NCI-H1417 (cell line): ENCODE data around the gene MLXIPL.
"Not testable (repeated sequence)": the region's sequence is repeated elsewhere in the genome, so short reads cannot be mapped to it uniquely, and the experiment has no call there.

ENCODE experiments used
- DNase-seq, 3 experiments: peaks; one replicate each; lab custom pipeline; 2025; lab: John Stamatoyannopoulos, UW

Gene MLXIPL

DNA sequence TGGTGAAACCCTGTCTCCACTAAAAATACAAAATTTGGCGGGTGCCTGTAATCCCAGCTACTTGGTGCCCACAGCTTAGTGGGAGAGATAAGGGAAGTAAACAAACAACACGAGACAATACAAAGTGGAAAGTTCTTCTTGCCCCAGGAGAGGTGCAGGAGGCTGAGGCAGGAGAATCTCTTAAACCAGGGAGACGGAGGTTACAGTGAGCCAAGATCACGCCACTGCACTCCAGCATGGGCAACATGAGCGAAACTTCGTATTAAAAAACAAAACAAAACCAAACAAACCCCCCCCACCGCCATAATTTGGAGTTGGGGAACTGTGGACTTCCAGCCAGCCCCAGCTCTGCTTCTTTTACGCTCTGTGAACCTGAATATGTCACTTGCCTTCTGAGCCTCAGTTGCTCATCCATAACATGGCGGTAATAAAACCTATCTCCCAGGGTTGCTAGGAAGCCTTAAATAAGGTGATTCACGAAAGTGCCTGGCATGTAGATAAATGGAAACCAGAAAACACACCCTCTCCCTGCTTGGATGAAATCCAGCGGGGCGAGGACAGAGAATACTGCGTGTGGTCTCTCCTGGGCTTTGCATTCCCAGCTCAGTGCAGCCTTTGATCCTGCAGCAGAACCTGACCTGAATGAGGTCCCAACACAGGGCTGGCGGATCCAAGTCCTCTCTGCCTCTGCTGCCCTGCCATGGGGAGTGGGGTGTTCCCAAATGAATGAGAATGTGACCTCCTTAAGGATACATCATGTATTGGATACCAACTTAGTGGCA is 10.2 kb downstream of the MLXIPL start:
- no peak for DNase-seq

DNA sequence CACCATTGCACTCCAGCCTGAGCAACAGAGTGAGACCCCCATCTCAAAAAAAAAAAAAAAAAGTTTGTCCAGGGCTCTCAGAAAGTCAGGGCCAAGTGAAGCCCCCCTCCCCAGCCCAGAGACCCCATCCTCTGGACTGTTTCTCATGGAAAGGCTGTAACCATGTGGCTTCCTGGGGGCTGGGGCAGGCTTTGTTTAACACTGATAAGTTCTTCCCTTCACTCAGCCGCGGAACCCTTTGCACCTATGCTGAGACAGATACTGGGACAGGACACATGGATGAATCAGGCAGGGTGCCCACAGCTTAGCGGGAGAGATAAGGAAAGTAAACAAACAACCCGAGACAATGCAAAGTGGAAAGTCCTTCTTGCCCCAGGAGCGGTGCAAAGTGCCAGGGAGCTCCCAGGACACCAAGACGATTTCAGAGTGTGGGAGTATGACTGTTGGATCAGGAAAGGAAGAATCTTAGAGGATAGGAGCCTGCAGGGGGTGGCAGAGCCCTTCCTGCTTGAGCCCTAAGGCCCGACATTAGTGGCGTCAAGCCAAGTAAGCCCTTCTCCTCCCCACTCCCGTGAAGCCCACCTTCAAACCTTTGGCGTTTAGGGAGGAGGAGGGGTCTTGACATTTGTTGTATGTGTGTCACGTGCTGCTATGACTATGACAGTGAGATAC is 11.6 kb downstream of the MLXIPL start:
- DNase-seq, result no peak

DNA sequence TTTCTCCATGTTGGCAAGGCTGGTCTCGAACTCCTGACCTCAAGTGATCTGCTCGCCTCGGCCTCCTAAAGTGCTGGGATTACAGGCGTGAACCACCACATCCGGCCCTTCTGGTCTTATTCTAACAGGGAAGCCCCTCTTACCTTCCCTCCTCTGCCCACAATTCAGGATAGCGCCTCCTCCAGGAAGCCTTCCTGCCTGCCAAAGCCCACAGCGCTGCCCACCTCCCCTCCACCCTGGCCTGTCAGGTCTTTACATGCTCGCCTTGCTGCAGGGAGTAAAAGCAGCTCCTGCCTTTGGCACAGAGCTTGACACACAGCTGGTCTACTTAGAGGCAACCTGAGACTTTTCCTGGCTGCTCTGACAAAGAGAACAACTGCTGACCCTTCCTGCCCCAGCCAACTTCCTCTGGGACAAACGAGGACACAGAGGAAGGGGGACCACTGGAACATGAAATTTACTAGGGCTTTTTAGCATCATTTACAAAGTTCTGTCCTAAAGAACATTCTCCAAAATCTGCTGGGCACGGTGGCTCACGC is 13.2 kb downstream of the MLXIPL start:
- DNase-seq, result no peak

DNA sequence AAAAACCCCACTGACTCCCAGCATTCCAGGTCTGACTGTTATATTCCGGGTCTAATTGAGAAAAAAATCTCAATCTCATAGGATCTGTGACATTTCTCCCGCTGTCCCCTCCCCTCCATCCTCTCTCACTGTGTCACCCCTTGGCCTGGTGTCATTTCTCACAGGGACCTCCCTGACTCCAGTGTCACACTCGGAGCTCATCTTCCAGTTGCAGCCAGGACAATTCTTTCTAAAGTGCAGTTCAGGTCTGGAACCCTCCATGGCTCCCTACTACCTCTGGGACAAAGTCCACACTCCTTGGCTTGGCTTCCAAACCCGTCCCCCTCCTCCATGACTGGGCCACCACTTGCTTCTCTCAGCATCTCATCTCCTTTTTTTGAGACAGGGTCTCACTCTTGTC is 14.2 kb downstream of the MLXIPL start:
- DNase-seq, result no peak

DNA sequence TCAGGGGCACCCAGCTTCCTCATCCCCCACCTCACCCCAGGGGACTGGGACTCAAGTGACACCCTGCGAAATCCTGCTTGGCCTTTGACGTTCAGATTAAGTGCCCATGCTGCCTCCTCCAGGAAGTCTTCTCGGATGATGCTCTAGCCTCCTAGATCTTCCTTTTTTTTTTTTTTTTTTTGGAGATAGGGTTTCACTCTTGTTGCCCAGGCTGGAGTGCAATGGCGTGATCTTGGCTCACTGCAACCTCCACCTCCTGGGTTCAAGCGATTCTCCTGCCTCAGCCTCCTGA is 16.7 kb downstream of the MLXIPL start:
- DNase-seq, result not testable (repeated sequence)

DNA sequence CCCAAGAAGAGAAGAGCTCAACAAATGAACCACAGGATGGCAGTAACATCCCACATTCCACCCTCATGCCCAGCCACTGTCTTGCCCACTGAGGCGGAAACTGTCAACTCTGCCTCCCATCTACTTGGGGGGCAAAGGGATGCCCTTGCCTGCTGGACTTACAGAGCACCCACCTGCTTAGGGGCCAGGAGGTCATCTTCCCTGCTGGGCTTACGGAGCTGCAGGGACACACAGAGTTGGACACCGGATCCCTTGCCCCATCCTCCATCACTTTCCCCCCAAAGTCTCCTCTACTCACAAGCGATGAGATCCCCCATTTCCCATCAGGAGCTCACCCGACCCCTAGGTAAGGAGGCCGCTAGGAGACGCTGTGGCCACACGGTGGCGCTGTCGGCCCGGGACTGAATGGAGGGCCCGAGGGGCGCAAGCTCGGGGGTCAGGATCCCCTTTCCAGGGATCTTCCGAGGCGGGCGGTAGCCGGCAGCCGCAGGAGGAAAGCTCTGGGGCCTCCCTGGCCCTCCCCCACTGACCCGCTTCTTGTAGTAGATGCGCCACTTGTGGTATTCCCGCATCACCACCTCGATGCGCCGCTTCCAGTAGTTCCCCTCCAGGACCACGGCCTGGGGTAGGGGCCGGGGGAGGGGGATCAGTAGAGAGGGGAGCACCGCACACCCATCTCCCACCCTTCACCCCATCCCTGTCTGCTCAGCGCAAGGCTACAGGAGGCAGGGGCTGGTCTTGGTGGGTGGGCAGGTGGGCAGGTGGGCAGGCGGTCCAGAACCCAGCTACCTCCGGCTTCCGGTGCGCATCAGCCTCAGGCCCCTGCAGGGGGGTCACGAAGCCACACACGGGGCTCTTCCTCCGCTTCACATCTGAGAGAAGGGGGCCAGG is 17.3 kb downstream of the MLXIPL start:
- DNase-seq, result peak; percentile 38 to 72 (median 50)

DNA sequence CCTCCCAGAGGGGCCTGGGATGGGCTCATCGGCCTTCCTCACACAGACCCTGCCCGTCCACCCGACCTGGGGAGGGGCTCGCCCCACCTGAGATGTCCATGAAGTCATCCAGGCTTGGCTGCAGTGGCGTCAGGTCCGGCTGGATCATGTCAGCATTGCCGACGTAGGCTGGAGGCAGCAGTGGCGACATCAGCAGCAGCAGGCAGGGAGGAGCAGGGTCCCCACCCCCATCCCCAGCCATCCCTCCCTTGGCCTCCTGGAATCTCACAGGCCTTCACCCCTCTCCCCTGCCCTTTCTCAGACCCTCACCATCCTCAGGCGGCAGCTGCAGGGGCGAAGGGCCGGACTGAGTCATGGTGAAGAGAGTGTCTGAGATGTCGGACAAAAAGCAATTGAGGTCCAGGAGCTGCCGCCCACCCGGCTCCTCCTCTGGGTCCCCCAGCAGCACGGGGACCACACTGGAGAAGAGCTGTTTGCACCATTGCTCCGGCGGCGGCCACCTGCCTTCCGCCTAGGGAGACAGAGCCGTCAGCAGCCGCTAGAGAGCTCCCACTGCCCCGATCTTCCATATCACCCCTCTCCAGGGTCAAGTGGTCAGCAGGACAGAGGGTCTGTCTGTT is 18.6 kb downstream of the MLXIPL start:
- no peak for DNase-seq

DNA sequence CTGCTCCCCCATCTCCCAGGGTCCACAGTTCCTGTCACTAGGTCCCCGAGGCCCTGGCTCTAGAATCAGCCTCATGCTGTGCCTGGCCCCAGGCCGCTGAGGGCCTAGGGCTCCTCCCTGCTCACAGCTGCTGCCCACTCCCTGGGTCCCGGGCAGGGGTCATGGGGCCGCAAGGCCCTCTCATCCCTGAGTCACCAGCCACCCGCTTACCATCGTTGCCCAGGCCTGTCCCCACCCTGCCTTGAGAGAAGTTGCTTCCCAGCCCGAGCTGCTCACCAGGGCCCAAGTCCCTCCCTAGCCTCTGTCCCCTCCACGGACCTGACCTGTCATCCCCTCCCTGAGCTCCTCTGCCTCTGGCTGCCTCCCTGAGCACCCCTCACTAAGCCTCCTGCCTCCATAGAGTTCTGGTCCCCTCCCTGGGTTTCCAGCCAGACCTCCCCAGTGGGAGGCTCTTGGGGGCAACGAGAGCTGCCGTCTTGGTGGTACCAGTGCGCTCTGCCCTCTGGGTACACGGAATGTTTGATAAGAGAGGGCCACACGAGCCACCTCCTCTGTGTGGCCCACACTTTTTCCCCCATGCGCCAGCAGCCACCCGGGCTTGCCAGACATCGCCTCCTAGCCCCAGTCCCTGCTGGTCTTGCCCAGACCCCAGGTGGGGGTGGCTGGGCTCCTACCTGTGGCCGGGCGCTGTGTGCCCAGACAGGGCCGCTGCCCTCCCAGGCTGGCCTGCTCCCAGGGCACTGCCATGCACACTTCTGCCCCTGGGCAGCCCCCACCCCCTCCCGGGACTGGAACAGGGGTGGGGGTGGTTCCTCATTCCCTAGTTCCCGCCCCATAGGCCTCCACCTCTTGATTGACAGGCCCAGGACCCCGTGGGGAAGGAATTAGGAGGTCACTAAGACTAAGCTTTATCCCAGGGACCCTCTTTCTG is 21.3 kb downstream of the MLXIPL start:
- no peak for DNase-seq

DNA sequence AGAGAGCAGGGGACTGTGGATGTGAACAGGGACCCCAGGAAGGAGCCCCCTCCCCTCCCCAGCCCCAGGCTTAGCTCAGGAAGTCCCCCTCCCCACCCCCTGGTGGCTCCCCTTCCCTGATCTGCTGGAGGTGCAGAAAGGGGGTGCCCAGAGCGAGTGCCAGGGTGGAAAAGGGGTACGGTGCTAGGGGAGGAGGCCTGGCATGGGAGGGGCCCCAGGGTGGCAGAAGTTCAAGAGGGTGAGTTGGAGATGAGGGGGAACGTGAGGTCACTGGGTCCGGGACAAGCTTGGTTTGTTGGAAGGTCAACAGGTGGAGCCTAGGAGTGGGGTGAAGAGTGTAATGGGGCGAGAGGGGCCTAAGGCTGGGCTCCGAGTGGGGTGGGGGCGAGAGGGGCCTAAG is 24.4 kb downstream of the MLXIPL start:
- DNase-seq, result no peak

DNA sequence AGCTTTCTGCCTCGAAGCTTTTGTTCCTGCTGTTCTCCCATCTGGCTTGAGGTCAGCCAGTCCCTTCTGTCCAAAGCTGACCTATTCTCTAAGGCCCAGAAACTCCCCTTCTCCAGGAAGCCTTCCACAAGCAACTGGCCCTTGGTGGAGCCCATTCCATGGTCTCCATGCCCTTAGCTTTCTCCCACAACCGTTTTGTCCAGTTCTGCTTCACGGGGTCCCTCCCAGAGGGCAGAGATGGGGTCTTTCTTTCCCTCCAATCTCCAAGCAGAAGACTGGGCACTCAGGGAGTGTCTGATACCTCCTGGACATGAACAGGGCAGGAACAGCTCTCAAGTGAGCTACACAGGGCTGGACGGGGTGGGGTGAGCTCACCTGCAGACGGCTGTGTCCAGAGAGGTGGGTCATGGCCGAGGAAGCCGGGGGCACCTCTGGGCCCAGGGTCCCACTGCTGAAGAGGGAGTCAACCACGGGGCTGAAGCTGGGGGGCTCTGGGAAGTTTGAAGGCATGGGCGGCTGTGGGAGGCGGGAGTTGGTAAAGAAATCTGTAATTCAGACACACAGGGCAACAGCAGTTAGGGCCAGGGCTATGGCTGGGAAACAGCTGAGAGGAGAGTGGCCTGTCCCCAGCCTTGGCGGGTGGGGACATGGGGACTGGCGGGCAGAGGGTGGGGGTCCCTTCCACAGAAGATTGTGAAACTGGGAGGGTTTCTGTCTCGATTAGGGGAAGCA is 25.0 kb downstream of the MLXIPL start:
- no peak for DNase-seq

DNA sequence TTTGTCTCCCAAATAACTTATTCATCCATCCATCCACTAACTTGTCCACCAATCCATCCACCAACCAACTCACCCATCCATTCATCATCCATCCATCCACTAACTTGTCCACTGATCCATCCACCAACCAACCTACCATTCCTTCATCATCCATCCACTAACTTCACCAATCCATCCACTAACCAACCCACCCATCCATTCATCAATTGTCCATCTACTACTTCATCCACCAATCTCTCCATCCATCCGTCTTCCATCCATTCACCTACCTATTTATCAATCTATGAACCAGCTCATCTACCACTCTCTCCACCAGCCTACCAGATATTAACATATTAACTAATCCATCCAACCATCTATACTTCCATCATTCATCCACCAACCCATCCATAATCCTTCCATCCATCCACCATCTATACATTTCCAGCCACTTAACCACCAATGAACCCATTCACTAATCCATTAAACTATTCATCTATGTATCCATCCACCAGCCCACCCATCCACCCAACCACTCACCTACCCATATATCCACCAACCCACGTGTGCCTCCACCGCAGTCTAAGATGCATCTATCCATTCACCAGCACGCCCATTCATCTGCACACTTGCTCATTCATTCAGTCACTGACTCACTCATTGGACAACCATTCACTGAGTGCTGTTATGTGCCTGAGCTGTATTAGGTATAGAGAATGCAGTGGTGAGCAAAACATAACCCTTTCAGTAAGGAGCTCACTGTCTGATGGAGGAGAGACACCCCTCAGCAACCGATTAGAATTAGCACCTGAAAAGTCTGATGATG is 26.1 kb downstream of the MLXIPL start:
- DNase-seq, result no peak

DNA sequence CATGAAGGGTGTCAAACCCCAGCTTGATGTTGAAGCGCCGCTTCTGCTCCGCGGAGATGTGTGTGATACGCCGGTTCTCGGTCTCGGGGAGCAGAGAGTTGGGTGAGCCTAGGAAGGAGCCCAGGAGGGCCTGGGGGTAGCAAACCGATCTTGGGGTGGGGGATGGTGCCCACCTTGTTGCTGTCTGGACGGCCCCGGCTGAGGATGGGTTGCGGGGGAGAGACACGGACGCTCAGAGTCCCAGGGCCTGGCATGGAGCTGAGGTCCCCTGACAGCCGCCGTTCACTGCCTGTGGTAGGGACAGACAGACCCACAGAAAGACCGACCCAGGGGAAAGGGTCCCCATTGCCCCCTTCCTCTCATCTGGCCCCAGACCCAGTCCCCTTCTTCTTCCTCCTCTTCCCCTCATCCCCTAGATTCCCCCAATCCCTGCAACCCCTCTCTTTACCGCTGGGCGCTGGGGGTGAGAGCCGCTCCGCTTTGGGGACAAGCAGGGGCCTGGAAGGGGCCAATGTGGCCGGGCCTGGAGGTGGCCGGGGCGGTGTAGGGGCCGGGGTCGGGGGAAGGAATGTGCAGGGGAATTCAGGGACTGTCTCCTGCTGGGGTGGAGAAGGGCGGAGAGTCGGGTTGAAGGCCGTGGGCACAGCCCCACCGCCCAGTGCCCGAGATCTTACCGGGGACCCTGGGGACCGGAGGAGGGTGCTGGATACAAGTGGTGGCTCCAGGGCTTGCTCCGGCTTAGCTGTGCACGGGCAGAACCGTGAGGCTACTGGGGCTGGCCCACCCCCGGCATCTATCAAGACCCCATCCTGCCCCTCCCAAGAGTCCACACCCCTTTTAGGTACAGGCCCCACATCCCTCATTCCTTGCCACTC is 27.9 kb downstream of the MLXIPL start:
- DNase-seq, result no peak

DNA sequence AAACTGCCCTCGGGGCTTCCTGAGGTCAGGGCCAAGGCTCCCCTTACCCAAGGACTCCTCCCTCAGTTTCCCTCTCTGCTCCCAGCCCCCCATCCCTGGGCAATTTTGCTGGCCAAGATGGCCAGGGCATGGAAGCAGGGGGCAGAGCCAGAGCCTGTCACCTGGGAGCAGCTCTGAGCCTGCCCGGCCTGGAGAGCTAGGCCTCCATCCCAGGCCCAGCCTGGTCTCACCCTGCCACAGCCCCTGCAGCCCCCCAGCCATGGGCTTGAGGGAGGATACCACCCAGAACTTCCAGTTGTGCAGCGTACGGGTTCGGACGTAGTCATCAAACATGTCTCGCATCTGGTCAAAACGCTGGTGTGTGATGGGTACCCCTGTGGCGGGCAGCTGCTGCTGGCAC is 29.0 kb downstream of the MLXIPL start:
- DNase-seq, result no peak

DNA sequence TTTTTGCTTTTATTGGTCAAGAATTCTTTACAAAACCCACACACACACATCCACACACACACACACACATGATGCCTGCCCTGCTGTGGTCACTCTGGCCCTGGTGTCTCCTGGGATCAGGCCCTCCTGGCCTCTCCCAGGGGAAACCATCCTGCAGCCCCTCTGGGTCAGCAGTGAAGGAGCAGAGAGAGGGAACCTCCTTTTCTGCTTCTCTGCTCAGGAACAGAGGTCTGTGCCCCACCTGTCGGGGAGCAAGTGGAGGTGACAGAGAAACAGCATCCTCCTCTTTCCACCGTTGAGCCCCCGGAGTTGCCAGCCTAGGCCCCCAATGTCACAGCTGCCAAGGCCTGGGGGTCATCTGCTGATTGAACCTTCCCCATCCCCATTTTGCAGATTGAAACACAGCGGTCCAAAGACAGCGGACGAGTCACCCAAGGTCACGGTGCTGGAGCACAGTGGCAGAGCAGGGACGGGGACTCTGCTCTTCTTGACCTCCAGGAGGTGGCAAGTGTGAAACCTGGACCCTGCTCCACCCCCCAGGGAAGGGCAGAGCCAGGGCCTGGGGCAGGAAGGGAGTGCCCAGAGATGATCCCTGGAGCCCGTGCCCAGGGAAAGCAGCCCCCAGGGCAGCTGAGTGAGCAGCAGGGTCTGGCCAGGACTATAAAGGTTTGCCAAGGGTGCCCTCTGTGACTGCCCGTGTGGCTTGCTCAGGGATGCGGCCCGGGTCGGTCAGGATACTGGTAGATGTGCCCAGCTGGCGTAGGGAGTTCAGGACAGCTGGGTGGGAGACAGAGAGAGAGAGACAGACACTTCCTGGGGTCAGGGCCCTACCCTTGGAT is 30.9 kb downstream of the MLXIPL start:
- DNase-seq, result no peak

DNA sequence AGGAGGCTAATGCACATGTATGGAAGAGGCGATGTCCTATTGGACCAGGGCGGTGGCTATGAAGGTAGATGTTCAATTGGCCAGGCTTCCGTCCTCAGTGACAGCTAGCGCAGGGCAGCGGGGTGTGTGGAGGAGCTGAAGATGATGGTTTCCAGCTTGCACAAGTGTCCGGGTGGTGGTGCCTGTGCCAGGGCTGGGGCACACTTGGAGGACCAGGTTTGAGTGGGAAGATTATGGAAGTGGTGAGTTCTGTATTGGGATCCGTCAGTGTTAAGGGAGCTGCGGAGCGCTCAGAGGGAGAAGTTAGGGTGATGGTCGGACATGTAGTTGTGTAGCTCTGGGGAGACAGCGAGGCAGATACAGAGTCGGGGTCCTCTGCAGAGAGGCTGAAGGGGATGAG is 37.4 kb downstream of the MLXIPL start:
- DNase-seq, result no peak

DNA sequence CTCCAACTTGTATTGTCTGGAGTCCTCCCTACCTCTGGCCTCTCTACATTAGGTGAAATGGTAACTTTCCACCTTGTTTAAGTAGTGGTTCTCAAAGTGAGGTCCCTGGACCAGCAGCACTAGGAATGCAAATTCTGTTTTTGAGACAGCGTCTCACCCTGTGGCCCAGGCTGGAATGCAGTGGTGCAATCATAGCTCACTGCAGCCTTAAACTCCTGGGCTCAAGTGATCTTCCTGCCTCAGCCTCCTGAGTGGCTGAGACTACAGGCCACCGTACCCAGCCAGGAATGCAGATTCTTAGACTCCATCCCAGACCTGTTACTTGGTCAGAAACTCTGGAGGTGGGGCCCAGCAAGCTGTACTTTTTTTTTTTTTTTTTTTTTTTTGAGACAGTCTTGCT is 39.1 kb downstream of the MLXIPL start:
- DNase-seq, result no peak

DNA sequence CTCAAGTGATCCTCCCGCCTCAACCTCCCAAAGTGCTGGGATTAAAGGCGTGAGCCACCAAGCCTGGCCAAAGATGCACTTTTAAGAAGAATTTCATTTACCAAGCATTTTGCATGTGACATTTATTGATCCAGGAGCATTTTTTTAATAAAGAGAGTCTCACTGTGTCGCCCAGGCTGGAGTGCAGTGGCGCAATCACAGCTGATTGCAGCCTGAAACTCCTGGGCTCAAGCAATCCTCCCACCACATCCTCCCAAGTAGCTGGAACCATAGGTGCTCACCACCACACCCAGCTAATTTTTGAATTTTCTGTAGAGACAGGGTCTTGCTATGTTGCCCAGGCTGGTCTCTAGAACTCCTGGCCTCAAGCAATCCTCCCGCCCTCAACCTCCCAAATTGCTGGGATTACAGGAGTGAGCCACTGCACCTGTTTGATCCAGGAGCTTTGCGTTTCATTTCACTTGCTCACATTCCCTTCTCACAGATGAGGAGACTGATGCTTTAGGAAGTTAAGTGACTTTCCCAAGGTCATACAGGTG is 41.6 kb downstream of the MLXIPL start:
- DNase-seq, result no peak
